Neural cell (in vitro differentiated cells): ENCODE results near the gene FARP1. TPM values are rescaled to one million over a fixed set of nuclear protein-coding genes. Genes with fewer than 3 reads are reported as not detected.

Experiments
- H2AFZ ChIP-seq: fragments of 200-600, 300-800 bp; sonication (generic), shearing (Covaris generic); 2 replicates; pipeline ENCODE4 v1.6.0; 2014; ENCODE audit warnings: low read depth, mild to moderate bottlenecking, antibody characterized with exemption, low read length, moderate library complexity
- H3F3A ChIP-seq: fragments of 200-600 bp; shearing (Covaris generic); 2 replicates; pipeline ENCODE4 v1.6.1; 2016; ENCODE audit warnings: mild to moderate bottlenecking, moderate library complexity, mixed read lengths, antibody characterized with exemption, low read length; ENCODE audit not compliant: insufficient read depth, poor library complexity, severe bottlenecking
- H3K27ac ChIP-seq: fragments of 200-600, 300-800 bp; sonication (generic), shearing (Covaris generic); 2 replicates; pipeline ENCODE4 v1.5.1; 2014; ENCODE audit warnings: mild to moderate bottlenecking, low read length, moderate library complexity
- H3K27me3 ChIP-seq: fragments of 300-800, 200-600 bp; sonication (generic), shearing (Covaris generic); 2 replicates; pipeline ENCODE4 v1.6.0; 2014; ENCODE audit warnings: mild to moderate bottlenecking, low read depth, low read length, moderate library complexity; ENCODE audit not compliant: insufficient read depth
- H3K36me3 ChIP-seq: fragments of 300-800, 200-600 bp; sonication (generic), shearing (Covaris generic); 2 replicates; pipeline ENCODE4 v1.5.1; 2014; ENCODE audit warnings: mild to moderate bottlenecking, antibody characterized with exemption, low read length, moderate library complexity; ENCODE audit not compliant: insufficient read depth
- H3K4me2 ChIP-seq: fragments of 300-800, 200-600 bp; sonication (generic), shearing (Covaris generic); 2 replicates; pipeline ENCODE4 v1.6.0; 2014; ENCODE audit warnings: mild to moderate bottlenecking, low read length
- H3K4me3 ChIP-seq: fragments of 300-800, 200-600 bp; sonication (generic), shearing (Covaris generic); 2 replicates; pipeline ENCODE4 v1.5.1; 2014; ENCODE audit warnings: mild to moderate bottlenecking, low read length, moderate library complexity
- H3K79me2 ChIP-seq: fragments of 200-600 bp; shearing (Covaris generic); replicated peaks from 2 replicates; pipeline ENCODE4 v1.6.0; 2014; ENCODE audit warnings: mild to moderate bottlenecking, low read length, moderate library complexity; ENCODE audit not compliant: insufficient read depth
- H3K9ac ChIP-seq: fragments of 300-800, 200-600 bp; sonication (generic), shearing (Covaris generic); 2 replicates; pipeline ENCODE4 v1.6.1; 2016; ENCODE audit warnings: mild to moderate bottlenecking, low read length, mixed read lengths
- H3K9me2 ChIP-seq: fragments of 200-600 bp; shearing (Covaris generic); 2 replicates; pipeline ENCODE4 v1.6.1; 2016; ENCODE audit warnings: mild to moderate bottlenecking, low read length, mixed read lengths; ENCODE audit not compliant: insufficient read depth
- H3K9me3 ChIP-seq: fragments of 200-600, 300-800 bp; sonication (generic), shearing (Covaris generic); 2 replicates; pipeline ENCODE4 v1.6.1; 2016; ENCODE audit warnings: mild to moderate bottlenecking, mixed run types, low read length, moderate library complexity, mixed read lengths
- H4K20me1 ChIP-seq: fragments of 200-600 bp; shearing (Covaris generic); 2 replicates; pipeline ENCODE4 v1.6.1; 2016; ENCODE audit warnings: mild to moderate bottlenecking, mixed run types; ENCODE audit not compliant: insufficient read depth
- EP300 ChIP-seq: fragments of 450-650 bp; conservative IDR thresholded peaks from 2 replicates; pipeline ENCODE4 v1.6.1; 2014; ENCODE audit warnings: antibody characterized with exemption, mild to moderate bottlenecking, moderate library complexity; ENCODE audit not compliant: poor library complexity, severe bottlenecking
- EZH2 ChIP-seq: fragments of 200-600, 300-800 bp; shearing (Covaris generic), sonication (generic); IDR thresholded peaks from 2 replicates; pipeline ENCODE4 v1.6.1; 2014; ENCODE audit warnings: antibody characterized with exemption, low read length, borderline replicate concordance, mild to moderate bottlenecking; ENCODE audit not compliant: insufficient read depth, poor library complexity, severe bottlenecking
- MXI1 ChIP-seq: fragments of 450-650 bp; conservative IDR thresholded peaks from 2 replicates; pipeline ENCODE4 v1.6.1; 2014; ENCODE audit warnings: antibody characterized with exemption, mild to moderate bottlenecking; ENCODE audit not compliant: poor library complexity, severe bottlenecking
- POLR2AphosphoS5 ChIP-seq: IDR thresholded peaks from 2 replicates; pipeline ENCODE4 v1.6.1; 2012
- RAD21 ChIP-seq: fragments of 450-650 bp; conservative IDR thresholded peaks from 2 replicates; pipeline ENCODE4 v1.6.1; 2014; ENCODE audit warnings: antibody characterized with exemption, mild to moderate bottlenecking, moderate library complexity
- SMC3 ChIP-seq: fragments of 450-650 bp; conservative IDR thresholded peaks from 2 replicates; pipeline ENCODE4 v1.6.1; 2014; ENCODE audit warnings: antibody characterized with exemption, mild to moderate bottlenecking, moderate library complexity; ENCODE audit not compliant: poor library complexity
- TAF1 ChIP-seq: IDR thresholded peaks from 2 replicates; pipeline ENCODE4 v1.6.1; 2012; ENCODE audit warnings: low read depth
- polyA plus RNA-seq: library from polyadenylated mRNA; depleted of rRNA; stranded (reverse); fragments of >200 nt; gene quantifications from 2 replicates; pipeline ENCODE4 v1.2.3, GENCODE V29; 2014
- TF ChIP-seq, protein P1 (sequence below): IDR thresholded peaks from 2 replicates; pipeline ENCODE4 v1.6.1; 2012; ENCODE audit warnings: borderline replicate concordance
- TF ChIP-seq, protein P2 (sequence below): fragments of 450-650 bp; IDR thresholded peaks from 2 replicates; pipeline ENCODE4 v1.5.1; 2014; ENCODE audit warnings: antibody characterized with exemption, mild to moderate bottlenecking, moderate library complexity; ENCODE audit not compliant: poor library complexity, severe bottlenecking

The FARP1 gene
- polyA plus RNA-seq, 1 donor from 2014 or later: 19.7 TPM

DNA sequence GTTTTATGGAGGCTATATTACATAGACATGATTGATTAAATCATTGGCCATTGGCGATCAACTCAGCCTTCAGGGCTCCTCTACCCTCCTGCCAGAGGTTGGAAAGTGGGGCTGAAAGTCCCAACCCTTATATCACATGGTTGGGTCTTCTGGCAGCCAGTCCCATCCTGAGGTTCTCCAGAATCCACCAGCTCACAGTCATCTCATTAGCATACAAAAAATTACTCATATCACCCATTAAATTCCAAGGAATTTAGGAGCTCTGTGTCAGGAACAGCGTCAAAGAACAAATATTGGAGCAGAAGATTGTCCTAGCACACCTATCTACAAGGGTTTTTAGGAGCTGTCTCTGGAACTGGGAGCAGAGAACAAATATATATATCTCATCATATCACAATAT is 39.4 kb upstream of the FARP1 start:
- Histone ChIP-seq H3F3A (no peaks in the 10 kb centered on the region), H2AFZ (no peak overlapping the region), H3K36me3 (no peaks in the 10 kb centered on the region), H4K20me1 (no peaks in the 10 kb centered on the region), H3K4me3 (no peak overlapping the region), H3K4me2 (no peak overlapping the region), H3K79me2 (no peaks in the 10 kb centered on the region), H3K9me2 (no peaks in the 10 kb centered on the region), H3K9me3 (peaks cover 3% of the 10 kb centered on the region), H3K27me3 (no peaks in the 10 kb centered on the region), H3K27ac (no peak overlapping the region), H3K9ac (no peak overlapping the region)
- no peak for TF ChIP-seq SMC3
- no peak for TF ChIP-seq EZH2
- no peak for TF ChIP-seq POLR2AphosphoS5
- TF ChIP-seq EP300: no peak
- TF ChIP-seq, protein P1, sequence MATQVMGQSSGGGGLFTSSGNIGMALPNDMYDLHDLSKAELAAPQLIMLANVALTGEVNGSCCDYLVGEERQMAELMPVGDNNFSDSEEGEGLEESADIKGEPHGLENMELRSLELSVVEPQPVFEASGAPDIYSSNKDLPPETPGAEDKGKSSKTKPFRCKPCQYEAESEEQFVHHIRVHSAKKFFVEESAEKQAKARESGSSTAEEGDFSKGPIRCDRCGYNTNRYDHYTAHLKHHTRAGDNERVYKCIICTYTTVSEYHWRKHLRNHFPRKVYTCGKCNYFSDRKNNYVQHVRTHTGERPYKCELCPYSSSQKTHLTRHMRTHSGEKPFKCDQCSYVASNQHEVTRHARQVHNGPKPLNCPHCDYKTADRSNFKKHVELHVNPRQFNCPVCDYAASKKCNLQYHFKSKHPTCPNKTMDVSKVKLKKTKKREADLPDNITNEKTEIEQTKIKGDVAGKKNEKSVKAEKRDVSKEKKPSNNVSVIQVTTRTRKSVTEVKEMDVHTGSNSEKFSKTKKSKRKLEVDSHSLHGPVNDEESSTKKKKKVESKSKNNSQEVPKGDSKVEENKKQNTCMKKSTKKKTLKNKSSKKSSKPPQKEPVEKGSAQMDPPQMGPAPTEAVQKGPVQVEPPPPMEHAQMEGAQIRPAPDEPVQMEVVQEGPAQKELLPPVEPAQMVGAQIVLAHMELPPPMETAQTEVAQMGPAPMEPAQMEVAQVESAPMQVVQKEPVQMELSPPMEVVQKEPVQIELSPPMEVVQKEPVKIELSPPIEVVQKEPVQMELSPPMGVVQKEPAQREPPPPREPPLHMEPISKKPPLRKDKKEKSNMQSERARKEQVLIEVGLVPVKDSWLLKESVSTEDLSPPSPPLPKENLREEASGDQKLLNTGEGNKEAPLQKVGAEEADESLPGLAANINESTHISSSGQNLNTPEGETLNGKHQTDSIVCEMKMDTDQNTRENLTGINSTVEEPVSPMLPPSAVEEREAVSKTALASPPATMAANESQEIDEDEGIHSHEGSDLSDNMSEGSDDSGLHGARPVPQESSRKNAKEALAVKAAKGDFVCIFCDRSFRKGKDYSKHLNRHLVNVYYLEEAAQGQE: no peak
- TF ChIP-seq TAF1: no peak
- no peak for TF ChIP-seq MXI1

DNA sequence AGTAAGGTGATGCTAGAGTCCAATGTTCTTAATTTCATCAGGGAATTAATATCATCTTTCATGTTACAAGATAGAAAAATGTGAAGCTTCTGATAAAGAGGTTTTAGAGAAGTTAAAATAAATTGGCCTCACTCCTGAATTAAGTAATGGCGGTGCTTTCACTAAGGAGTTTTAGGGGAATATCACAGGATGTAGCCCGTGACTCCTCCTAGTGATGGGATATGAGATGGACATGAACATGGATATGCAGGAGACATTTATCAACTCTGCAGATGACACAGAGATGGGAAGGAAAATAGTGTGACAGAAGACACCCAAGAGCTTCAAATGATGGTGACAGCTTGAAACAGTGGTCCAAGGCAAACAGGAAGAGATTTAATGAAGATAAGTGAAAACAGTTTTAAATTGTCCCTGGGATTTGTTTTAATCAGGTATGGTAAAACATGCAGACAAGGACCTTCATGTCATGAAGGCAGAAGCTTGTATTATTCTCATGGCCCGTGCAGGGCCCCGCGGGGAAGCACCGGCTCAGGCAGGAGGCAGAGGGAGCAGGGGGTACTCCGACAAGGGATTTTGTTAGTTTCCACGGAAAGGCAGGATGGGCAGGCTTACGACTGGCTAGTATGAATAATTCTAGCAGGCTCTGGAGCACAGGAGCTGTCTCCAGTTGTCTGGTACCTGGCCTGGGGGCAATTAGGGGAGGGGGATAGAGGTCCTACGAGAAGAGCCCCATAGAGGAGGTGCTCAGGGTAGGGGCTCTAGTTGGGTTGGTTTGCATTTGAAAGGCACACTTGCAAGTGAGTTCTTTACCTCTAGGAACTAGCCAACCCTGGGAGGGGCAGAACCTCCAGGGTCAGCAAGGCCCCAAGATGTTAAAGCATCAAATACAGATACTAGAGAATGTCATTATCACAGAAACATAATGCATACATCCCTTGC is 38.7 kb upstream of the FARP1 start:
- no peak for TF ChIP-seq RAD21
- H3K9me3 ChIP-seq: peaks cover 3% of the 10 kb centered on the region
- H3K27ac ChIP-seq: no peak overlapping the region
- no peak overlapping the region for H2AFZ ChIP-seq
- H3K79me2 ChIP-seq: no peaks in the 10 kb centered on the region
- no peaks in the 10 kb centered on the region for H3F3A ChIP-seq
- no peaks in the 10 kb centered on the region for H4K20me1 ChIP-seq
- H3K4me3 ChIP-seq: no peak overlapping the region
- H3K9me2 ChIP-seq: no peaks in the 10 kb centered on the region
- no peaks in the 10 kb centered on the region for H3K36me3 ChIP-seq
- no peaks in the 10 kb centered on the region for H3K27me3 ChIP-seq
- H3K4me2 ChIP-seq: no peak overlapping the region
- no peak overlapping the region for H3K9ac ChIP-seq

DNA sequence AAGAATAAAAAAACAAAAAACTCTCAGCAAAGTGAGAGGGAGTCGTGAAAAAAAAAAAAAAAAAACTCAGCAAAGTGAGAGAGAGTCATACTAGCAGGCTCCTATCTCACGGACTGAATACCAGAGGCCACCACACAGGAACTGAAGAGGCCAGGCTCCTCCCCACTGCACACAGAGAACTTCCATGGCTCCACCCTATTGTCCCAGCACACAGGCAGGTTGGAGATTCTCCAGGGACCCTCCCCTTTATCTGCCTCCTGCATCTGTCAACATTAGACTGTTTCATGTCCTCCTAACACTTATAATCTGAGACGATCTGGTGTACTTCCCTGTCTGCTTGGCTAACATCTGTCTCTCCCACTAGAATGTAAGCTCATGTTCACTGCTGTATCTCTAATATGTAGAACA is 37.0 kb upstream of the FARP1 start:
- TF ChIP-seq MXI1 (no peak), EZH2 (no peak), SMC3 (no peak), POLR2AphosphoS5 (no peak), TAF1 (no peak), RAD21 (no peak), EP300 (no peak)
- TF ChIP-seq, protein P2, sequence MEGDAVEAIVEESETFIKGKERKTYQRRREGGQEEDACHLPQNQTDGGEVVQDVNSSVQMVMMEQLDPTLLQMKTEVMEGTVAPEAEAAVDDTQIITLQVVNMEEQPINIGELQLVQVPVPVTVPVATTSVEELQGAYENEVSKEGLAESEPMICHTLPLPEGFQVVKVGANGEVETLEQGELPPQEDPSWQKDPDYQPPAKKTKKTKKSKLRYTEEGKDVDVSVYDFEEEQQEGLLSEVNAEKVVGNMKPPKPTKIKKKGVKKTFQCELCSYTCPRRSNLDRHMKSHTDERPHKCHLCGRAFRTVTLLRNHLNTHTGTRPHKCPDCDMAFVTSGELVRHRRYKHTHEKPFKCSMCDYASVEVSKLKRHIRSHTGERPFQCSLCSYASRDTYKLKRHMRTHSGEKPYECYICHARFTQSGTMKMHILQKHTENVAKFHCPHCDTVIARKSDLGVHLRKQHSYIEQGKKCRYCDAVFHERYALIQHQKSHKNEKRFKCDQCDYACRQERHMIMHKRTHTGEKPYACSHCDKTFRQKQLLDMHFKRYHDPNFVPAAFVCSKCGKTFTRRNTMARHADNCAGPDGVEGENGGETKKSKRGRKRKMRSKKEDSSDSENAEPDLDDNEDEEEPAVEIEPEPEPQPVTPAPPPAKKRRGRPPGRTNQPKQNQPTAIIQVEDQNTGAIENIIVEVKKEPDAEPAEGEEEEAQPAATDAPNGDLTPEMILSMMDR: no peak
- TF ChIP-seq, protein P1: no peak
- H3F3A ChIP-seq: no peaks in the 10 kb centered on the region
- H2AFZ ChIP-seq: no peak overlapping the region
- H3K4me2 ChIP-seq: no peak overlapping the region
- no peaks in the 10 kb centered on the region for H3K36me3 ChIP-seq
- no peak overlapping the region for H3K9ac ChIP-seq
- no peak overlapping the region for H3K27ac ChIP-seq
- H3K27me3 ChIP-seq: no peaks in the 10 kb centered on the region
- no peak overlapping the region for H3K4me3 ChIP-seq
- no peaks in the 10 kb centered on the region for H4K20me1 ChIP-seq
- no peaks in the 10 kb centered on the region for H3K9me2 ChIP-seq
- H3K9me3 ChIP-seq: no peaks in the 10 kb centered on the region
- H3K79me2 ChIP-seq: no peaks in the 10 kb centered on the region
